GM19240 (cell line): ENCODE results near the gene HUNK.
"Not testable (repeated sequence)": the region's sequence is repeated elsewhere in the genome, so short reads cannot be mapped to it uniquely, and the experiment has no call there.

Experiments
- DNase-seq: peaks from one replicate; pipeline ENCODE4 v3.0.0; 2011; ENCODE audit warnings: low spot score; ENCODE audit not compliant: insufficient read length

HUNK gene

DNA sequence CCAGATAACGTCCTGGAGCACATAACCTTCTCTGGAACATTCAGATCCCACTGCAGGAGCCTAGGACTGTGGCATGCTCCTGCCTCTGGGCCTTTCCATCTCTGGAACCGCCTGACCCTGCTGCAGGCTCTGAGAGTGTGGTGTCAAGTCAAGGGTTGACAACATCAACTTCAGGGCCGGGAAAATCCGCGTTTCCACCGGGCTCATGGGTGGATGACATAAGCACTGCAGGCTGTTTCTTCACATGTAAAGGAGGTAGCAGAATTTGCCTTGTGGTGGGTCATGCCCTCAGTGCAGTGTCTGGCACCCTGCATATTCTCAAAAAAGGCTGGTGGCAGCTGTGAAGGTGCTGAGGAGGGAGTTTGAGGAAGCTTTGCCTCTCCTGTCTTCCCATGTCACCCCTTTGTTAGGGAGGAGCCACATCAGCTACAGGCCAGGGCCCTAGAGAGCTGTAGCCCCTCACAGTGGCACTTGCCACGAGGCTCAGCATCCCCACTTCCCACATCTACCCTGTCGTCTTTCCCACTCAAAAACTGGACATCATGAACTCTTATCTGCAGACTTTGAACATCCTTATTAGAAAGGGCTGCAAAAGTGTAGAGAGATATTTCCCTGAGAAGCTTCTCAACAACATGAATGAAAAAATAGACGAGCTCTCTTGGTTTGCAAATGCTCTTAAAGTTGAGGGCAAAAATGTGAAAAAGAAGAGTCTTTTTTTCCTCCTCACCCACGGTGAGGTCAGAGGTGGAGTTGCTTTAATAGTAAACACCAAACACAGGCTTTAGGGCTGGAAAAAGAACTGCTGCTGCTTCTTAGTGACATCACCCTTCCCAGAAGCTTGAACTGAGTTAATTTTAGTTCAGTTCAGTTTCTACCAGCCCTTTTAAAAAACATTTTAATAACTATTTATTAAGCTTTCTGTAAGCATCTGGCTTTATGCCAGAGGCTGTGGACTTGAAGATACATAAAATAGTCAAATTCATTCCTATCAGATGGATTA is 121.3 kb downstream of the HUNK start:
- DNase-seq, result no peak

DNA sequence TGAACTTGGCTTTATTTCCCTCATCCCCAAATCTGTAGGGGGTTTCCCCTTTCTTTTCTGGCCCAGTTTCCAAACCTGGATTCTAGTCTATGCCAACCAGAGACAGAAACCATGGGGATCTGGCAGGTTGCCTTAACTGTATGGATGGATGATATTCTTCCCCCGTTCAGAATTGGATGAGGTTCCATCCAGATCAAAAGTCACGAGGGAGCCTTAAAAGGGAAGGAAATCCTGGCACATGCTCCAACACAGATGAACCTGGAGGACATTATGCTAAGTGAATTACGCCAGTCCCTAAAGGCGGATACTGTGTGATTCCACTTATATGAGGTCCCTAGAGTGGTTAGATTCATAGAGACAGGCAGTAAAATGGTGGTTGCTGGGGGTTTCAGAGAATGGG is 124.4 kb downstream of the HUNK start:
- no peak for DNase-seq

DNA sequence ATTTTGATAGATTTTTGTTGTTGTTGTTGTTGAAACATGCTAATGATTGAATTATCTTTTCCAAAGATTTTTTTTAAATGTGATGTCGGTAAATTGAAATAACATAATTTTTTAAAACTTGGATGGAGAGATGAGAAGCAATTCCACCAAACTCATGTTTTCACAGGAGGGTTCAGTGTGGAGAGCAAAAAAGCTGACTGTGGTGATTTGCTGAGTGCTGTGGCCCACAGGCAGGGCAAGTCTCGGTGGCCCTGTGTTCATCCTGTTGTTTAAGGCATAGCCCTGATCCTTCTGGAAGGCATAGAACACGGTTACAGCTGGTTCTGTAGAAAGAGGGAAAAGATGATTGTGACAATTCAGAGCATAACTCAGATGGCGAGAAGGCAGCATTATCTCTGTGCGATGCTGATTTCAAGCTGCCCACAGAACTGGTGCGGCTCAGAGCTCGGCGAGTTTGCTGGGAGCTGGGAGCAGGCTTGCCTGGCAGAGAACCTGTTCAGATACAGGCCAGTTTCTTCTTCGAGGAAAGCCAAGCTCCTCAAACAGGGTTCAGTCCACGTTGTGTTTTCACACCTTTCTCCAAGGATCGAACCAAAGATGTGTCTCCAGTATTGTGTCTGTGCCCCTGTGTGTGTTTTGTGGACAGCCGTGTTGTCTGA is 127.1 kb downstream of the HUNK start:
- DNase-seq, result no peak

DNA sequence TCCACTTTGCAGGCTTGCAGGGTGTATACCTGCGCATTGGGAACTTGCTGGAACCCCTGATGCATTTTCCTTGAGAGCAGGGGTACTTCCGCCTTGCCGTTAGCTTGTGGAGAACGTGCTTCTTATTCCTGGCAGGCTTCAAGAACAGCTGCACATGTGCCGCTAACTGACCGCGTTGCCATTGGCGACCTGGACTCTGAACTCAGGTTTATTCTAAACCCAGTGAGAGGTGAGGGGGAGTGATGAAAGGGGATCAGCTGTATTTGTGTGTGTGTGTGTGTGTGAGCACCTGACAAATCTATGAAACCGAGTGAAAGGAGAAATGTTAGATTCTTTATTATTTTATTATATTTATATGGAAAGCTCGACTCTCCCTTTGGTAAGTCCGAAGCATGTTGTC is 128.6 kb downstream of the HUNK start:
- DNase-seq, result no peak

DNA sequence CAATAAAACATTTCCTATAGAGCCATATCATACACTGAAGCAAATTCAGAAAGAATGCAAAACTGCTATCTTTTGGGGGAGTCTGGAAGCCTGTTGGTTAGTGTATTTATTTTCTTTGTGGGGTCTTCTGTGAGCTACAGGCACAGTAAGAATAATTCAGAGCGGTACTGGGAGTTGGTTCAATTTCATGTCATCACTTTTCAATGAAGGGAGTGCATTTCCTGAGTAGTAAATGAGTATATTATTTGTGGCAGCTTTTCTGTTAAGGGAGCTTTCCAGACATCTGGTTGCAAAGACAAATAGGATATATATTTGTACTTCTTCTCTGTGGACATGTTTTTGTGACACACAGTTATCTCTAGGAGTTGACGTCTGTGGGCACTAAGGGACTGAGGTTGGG is 130.6 kb downstream of the HUNK start:
- DNase-seq, result no peak

DNA sequence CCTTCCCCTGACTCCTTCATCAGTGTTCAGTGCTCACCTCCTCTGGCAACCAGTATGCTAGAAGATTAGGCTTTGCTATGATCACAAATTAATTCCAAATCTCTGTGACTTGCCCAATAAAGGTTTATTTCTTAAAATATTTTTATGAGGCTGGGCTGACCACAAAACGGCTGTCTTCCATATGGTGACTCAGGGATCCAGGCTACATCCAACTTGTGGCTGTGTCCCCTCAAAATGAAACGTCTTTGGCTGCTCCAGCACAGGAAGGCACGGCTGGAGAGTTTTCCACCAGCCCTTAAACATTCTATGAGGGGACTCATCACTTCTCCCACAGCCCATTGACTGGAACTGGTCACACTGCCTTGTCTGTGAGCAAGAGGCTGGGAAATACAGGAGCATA is 131.5 kb downstream of the HUNK start:
- DNase-seq, result no peak

DNA sequence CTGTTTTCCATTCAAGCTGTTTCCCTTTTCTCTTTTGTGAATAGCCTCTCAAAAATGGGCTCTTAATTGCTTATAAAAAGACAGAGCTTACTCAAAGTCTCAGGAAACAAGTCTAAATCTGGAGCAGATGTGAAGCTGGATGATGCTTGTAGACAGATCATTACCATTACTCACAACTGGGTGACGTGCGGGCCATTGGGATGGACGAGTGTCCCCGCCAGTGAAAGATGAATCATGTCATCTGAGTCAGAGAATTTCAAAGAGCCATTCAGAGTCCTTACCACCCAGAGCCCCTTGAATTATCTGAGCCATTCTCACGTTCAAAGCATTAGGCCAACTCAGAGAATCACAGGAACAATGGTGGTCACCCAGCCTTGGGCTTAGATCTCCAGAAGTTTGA is 134.6 kb downstream of the HUNK start:
- no peak for DNase-seq

DNA sequence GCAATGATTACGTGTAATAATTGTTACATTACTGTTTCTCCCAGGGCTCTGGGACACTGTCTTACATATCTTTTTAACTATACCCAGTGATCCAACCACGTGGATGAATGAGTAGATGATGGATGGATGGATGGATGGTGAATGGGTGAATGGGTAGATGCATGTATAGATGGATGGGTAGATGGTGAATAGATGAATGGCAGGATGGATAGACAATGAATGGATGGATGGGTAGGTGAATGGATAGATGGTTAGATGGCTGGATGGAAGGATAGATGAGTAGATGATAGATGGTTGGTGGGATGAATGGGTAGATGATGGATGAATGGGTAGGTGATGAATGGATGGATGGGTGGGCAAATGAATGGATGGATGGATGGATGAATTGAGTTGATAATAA is 135.9 kb downstream of the HUNK start:
- no peak for DNase-seq

DNA sequence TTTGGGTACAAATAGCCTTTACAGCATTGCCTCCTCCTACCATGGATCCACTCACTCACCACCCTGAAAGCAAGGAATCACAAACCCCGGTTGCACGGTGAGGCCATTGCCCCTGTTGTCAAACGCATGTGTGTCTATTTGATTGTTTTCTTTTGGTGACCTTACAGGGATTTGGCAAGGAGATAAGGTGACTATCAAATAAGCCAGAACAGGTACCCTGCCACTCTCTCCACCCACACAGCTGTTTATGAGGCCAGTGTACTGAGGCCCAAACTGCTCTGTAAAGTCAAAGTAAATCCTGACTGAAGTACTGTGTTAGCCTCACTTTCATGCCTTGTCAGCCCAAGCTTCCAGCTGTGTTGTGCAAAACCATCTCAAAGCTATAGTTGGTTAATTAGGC is 136.4 kb downstream of the HUNK start:
- DNase-seq, result no peak

DNA sequence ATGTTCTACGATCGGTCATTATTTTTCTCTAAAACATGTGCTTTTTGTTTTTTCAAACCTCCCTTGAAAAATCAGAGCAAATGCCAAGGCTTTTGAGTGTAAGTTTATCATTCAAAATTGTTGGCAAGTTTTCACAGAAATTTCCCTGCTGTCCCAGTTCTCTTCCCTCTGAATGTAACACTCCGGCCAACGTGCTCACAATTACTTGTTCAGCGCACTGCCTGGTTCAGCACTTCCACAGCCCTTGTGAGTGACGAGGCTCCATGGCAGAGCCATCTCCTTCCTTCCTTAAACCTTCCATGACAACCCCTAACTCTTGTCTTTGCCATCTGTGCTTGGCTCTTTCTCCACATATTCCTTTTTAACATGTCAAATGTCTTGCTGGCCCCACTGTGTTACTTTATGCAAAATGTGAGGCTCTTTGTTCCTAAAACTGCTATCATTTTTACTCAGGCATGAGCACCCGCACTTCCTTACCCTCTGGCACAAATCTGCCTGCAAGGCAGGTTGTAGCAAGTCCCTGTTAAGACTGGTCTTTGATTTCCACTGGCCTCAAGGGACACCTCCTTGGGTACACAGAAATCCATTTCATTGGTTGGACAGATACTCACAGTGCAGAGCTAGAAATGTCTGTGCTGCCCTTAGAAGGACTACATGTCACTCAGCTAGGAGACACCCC is 142.8 kb downstream of the HUNK start:
- DNase-seq, result no peak

DNA sequence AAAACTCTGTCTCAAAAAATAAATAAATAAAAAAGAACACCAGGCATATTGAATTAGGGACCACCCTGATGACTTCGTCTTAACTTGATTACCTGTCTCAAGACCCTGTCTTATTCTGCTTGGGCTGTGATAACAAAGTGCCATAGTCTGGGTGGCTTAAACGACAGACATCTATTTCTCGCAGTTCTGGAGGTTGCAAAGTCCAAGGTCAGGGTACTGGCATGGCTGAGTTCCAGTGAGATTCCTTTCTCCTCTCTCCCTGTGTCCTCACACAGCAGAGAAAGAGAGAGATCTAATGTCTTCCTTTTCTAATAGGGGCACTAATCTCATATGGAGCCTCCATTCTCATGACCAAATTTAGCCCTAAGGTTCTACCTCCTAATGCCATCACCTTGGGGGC is 145.6 kb downstream of the HUNK start:
- DNase-seq, result no peak

DNA sequence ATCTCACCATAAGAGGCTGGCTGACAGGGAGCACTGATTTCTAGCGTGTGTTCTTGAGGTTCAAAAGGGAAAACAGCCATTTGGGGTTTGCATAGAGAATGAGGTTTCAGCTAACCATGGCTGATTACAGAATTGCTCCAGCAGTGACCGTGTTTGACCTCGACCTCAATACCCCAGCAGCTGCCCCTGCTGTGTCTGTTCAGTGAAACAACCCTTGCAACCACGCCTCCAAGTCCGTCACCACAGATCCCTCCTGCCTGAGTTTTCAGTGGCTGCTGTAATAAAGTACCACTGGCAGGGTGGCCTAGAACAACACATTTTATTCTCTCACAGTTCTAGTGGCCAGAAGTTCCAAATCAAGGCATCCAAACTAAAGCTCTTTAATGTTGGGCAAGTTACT is 147.7 kb downstream of the HUNK start:
- no peak for DNase-seq

DNA sequence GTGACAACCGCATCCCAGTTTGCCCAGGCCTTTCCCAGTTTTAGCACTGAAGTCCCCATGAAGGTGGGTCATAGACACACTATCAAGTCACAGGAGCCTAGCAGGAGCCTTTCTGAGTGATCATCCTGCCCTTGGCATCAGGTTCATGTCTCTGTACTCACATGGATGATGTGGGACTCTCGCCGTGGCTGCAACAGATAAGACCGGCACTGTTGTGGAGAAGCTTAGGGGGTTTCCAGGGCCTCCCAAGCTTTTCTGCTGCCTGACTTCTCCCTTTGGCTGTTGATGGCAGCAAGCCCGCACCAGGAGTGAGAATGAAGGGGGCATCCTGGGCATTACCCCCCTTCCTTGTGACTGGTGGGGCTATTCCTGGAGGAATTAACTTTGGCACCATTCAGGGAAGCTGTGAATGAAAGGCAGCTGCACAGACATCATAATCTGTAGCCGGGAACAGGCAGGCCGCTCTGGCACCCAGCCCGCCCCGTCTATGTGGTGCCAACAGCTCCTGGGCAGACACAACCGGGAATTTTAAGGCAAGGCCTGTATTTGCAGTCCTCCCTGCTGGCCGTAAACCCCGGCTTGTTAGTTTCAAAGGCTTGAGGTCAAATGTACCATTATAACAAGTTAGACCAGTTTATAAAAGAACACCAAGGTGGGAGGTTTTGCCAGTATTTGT is 148.6 kb downstream of the HUNK start:
- DNase-seq, result no peak

DNA sequence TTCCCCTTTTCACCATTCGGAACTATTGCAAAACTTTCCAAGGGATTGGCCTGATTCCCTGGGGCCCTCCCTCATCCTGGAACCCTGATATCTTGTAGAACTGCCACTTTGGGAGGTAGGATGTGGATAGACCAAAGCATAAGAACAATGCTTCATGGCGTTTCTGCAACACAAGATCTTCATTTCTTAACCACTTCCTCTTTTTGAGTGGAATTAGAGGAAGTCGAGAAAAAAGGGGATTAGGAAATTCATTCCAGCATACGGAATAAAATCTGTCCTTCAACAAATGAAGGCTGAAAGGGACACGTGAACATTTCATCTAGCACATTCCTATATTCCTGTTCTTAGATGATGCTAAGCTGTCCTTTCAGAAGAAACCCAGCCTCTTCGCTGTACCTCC is 149.3 kb downstream of the HUNK start:
- no peak for DNase-seq

DNA sequence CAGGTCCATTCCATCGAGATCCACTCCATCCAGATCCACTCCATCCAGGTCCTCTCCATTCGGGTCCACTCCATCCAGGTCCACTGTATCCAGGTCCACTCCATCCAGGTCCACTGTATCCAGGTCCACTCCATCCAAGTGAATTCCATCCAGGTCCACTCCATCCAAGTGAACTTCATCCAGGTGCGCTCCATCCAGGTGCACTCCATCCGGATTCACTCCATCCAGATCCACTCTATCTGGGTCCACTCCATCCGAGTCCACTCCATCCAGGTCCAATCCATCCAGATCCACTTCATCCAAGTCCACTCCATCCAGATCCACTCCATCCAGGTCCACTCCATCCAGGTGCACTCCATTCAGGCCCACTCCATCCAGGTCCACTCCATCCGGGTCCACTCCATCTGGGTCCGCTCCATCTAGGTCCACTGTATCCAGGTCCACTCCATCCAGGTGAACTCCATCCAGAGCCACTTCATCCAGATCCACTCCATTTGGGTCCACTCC is 157.4 kb downstream of the HUNK start:
- DNase-seq, result no peak

DNA sequence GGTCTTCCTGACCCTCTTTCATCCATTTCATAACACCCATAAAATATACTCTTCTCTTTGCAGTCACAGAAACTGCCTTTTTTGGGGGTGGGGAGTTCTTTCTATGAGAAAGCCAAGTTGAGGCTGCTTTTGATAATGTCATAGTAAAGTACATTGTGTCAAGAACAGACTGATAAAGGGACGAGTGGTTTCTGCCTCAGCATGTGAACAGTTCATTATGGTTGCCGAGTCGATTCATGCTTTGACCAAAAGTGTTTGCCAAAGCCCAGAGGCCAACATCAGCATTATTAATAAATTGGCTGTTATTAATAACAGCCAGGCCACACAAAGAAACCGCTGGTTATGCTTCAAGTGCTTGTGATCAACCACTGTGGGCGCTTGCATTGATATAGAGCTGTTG is 162.0 kb downstream of the HUNK start:
- no peak for DNase-seq

DNA sequence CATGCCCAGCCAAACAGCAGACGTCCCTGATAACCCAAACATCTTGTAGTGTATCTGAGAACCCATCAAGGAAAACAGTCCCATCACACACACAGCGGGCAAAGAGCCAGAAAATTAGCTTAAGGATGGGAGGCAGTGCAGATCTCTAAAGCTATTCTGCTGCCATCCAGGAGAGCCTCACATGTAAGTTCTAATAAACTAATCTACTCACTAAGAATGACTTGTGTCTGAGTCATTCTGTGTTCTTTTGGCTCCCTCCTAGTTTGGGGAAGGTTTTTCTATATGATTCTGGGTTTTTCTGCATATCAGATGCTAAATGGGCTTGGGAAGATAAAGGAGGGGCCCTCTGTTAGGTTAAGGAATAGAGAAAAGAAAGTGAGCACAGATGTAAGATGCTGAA is 162.8 kb downstream of the HUNK start:
- no peak for DNase-seq

DNA sequence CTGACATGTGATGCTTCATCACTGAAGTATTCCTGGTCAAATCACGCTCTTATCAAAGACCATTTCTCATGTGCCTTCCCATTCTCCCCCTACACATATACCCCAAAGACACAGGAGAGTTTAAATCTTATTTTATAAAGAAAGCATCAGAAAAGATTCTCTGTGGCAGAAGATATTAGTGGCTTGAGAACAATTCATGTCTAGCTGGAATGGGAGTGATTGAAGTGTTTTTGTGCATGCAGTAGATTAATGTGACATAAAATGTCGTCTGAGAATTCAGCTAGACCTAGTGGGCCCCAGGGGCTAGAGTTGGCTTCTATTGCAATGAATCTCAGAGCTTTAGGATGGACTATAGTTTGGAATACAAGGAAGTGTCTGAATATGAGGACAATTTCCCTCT is 163.9 kb downstream of the HUNK start:
- DNase-seq, result no peak

DNA sequence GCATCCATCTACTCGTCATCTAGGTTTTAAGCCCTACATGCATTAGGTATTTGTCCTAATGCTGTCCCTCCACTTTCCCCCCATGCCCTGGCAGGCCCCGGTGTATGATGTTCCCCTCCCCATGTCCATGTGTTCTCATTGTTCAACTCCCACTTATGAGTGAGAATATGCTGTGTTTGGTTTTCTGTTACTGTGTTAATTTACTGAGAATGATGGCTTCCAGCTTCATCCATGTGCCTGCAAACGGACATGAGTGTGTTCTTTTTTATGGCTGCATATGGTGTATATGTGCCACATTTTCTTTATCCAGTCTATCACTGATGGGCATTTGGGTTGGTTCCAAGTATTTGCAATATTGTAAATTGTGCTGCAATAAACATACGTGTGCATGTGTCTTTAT is 165.9 kb downstream of the HUNK start:
- DNase-seq, result not testable (repeated sequence)

DNA sequence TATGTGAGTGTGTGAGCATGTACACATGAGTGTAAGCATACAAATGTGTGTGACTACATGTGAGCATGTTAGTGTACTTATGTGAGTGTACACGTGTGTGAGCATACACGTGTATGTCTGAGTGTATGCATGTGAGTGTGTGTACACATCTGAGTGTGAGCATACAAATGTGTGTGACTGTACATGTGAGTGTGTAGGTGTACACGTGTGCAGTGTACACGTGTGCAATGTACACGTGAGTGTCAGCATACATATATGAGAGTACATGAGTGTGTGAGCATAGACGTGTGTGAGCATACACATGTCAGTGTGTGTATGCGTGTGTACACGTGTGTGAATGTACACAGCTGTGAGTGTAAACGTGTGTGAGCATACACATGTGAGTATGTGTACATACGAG is 170.6 kb downstream of the HUNK start:
- DNase-seq, result no peak
